ENCODE measurements around the gene HOXB4. TPM values are rescaled to one million over a fixed set of nuclear protein-coding genes. Genes with fewer than 3 reads are reported as not detected.

Gene HOXB4
- total RNA-seq, 1 donor from 2014 or later = not detected

DNA sequence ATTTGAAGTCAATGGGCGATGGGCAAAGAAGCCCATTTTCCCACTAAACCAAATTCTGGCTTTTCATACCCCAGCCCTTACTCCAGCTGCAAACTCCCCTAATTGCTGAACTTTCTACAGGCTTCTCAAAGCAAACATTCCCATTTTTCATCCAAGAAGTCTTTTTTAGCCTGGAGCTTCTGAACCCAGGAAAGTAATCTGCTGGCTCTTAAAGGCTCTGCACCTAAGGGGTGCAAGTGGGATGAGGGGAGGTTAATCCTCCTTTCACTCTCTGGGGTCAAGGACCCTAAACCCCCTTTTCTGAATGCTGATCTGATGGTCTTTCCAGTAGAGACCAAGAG, 30.3 kb upstream of the HOXB4 start:
- TF ChIP-seq, protein P1, sequence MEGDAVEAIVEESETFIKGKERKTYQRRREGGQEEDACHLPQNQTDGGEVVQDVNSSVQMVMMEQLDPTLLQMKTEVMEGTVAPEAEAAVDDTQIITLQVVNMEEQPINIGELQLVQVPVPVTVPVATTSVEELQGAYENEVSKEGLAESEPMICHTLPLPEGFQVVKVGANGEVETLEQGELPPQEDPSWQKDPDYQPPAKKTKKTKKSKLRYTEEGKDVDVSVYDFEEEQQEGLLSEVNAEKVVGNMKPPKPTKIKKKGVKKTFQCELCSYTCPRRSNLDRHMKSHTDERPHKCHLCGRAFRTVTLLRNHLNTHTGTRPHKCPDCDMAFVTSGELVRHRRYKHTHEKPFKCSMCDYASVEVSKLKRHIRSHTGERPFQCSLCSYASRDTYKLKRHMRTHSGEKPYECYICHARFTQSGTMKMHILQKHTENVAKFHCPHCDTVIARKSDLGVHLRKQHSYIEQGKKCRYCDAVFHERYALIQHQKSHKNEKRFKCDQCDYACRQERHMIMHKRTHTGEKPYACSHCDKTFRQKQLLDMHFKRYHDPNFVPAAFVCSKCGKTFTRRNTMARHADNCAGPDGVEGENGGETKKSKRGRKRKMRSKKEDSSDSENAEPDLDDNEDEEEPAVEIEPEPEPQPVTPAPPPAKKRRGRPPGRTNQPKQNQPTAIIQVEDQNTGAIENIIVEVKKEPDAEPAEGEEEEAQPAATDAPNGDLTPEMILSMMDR (IDR thresholded peaks at IDR 0.05; ENCODE audit: insufficient read depth, low read length, severe bottlenecking) = no peak
- peaks cover 85% of the 10 kb centered on the region for H3K27me3 ChIP-seq (ENCODE audit: control insufficient read depth, insufficient read depth, low read length)
- no peak overlapping the region for H3K4me3 ChIP-seq (ENCODE audit: low read depth, low read length)
- FAIRE-seq = no peak
- DNase-seq (ENCODE audit: low read depth) = no peak
- H3K36me3 ChIP-seq (ENCODE audit: control insufficient read depth, insufficient read depth, low read length) = no peaks in the 10 kb centered on the region

DNA sequence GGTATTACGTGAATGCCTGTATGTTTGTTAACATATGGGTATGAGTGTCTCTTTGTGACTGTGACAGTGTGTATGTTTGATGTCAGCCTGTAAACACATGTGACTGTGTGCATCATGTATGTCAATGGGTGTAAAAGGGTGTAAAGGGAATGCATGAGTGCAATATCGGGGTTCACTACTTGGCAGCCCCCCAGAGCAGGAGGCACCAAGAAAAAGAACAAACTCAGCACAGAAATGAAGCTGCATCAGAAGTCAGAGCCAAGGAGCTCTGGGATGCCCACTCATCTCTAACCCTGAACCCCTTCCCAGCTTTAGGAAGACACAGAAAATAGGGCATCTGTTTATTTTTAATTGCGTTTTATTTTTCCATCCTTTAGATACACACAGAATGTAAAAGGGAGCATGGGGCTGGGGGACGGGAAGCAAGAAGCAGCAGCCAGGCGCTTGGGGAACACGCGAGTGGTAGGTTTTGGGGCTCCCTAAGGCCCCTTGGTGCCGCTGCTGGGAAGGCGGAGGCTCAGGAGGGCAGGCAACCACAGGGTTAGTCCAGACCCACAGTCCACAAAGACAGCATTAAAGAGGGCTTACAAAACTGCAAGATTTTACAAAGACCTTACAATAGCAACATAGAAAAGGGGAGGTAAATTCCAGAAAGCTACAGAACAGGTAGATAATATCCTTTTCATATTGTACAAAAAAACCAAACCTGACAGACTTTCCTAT, 28.9 kb upstream of the HOXB4 start:
- no peak for FAIRE-seq
- DNase-seq (ENCODE audit: low read depth) = no peak
- Histone ChIP-seq H3K36me3 (ENCODE audit: control insufficient read depth, insufficient read depth, low read length) (no peaks in the 10 kb centered on the region), H3K4me3 (ENCODE audit: low read depth, low read length) (no peak overlapping the region), H3K27me3 (ENCODE audit: control insufficient read depth, insufficient read depth, low read length) (peaks cover 87% of the 10 kb centered on the region)
- TF ChIP-seq, protein P1 (IDR thresholded peaks at IDR 0.05; ENCODE audit: insufficient read depth, low read length, severe bottlenecking) = no peak

- FAIRE-seq (no peak), DNase-seq (ENCODE audit: low read depth) (no peak)
- H3K36me3 ChIP-seq (ENCODE audit: control insufficient read depth, insufficient read depth, low read length) = no peaks in the 10 kb centered on the region
- H3K27me3 ChIP-seq (ENCODE audit: control insufficient read depth, insufficient read depth, low read length) = peaks cover 88% of the 10 kb centered on the region
- H3K4me3 ChIP-seq (ENCODE audit: low read depth, low read length) = no peak overlapping the region
- TF ChIP-seq, protein P1 (IDR thresholded peaks at IDR 0.05; ENCODE audit: insufficient read depth, low read length, severe bottlenecking) = no peak
These were observed 28.1 kb upstream of the HOXB4 start for GRCh38 chr17:48605991-48606891.

GRCh38 chr17:48605409-48605919, 27.3 kb upstream of the HOXB4 start:
- DNase-seq (ENCODE audit: low read depth) (no peak), FAIRE-seq (no peak)
- Histone ChIP-seq H3K27me3 (ENCODE audit: control insufficient read depth, insufficient read depth, low read length) (peaks cover 87% of the 10 kb centered on the region), H3K4me3 (ENCODE audit: low read depth, low read length) (no peak overlapping the region), H3K36me3 (ENCODE audit: control insufficient read depth, insufficient read depth, low read length) (no peaks in the 10 kb centered on the region)
- TF ChIP-seq, protein P1 (IDR thresholded peaks at IDR 0.05; ENCODE audit: insufficient read depth, low read length, severe bottlenecking) = no peak

DNA sequence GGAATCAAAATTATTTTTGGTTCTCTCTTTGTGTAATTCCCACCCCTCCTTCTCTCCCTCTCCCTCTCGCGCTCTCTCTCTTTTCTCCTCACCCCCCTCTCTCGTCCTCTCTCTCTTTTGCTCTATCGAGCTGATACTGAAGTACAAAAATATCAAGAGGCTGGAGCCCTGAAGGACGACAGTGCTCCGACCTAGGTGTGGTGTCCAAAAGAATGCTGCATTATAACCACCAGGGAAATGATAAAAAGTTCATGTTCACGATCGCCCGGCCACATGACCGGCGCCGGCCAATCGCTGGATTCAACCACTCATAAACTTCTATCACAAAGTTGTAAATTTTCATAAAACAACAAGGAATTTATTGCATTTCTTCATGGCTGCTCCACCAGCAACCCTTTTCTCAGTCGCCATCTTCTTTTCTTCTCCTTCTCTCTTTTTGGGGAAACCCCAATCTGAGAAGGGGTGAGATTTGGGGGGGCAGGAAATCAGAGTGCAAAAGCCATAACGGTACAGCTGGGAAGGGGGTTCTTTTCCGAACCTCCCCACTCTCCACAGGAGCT, 26.7 kb upstream of the HOXB4 start, which contains the start of gene HOXB6:
Gene HOXB6 (minus strand): TSS at position 217 of the 560 bp plus-strand sequence. CDS start 6,836 bp downstream, outside the sequence.
- DNase-seq (ENCODE audit: low read depth) = no peak
- FAIRE-seq = no peak
- H3K27me3 ChIP-seq (ENCODE audit: control insufficient read depth, insufficient read depth, low read length) = peaks cover 90% of the 10 kb centered on the region
- no peaks in the 10 kb centered on the region for H3K36me3 ChIP-seq (ENCODE audit: control insufficient read depth, insufficient read depth, low read length)
- TF ChIP-seq, protein P1 (IDR thresholded peaks at IDR 0.05; ENCODE audit: insufficient read depth, low read length, severe bottlenecking) = no peak
- H3K4me3 ChIP-seq (ENCODE audit: low read depth, low read length) = no peak within 1 kb of the TSS
